CD14-positive monocyte (primary cell): ENCODE results near the gene FDX2. TPM values are rescaled to one million over a fixed set of nuclear protein-coding genes. Genes with fewer than 3 reads are reported as not detected.
A peak's percentile ranks its signal among the peaks of the same experiment; 100 is the strongest.

ENCODE experiments used
- DNase-seq, 3 donors: peaks; one replicate each; pipeline ENCODE4 v3.0.0-alpha.2; 2011 to 2022
- H2AFZ ChIP-seq: 2 replicates; pipeline ENCODE4 v1.6.0; 2012; ENCODE audit warnings: mild to moderate bottlenecking, low read depth, low read length, inconsistent platforms; ENCODE audit not compliant: insufficient read depth, poor library complexity, severe bottlenecking
- H3K27ac ChIP-seq, 2 donors: 1 replicate in 1 of 2; 2 replicates in 1 of 2; pipeline ENCODE4 v1.5.1; 2012 to 2013; ENCODE audit warnings: low read length in 2 of 2, control low read depth in 1 of 2, inconsistent platforms in 1 of 2, low read depth in 1 of 2, mild to moderate bottlenecking in 1 of 2
- H3K27me3 ChIP-seq, 2 donors: one replicate each; pipeline versions ENCODE4 v1.6.0 to v1.6.1; 2011 to 2013; ENCODE audit warnings: low read length in 2 of 2; ENCODE audit not compliant: control insufficient read depth in 2 of 2, insufficient read depth in 2 of 2
- H3K36me3 ChIP-seq, 2 donors: replicated peaks in 1 of 2; 1 replicate in 1 of 2; 2 replicates in 1 of 2; pipeline versions ENCODE4 v1.5.1 to v1.6.1; 2012 to 2013; ENCODE audit warnings: low read length in 2 of 2, control low read depth in 1 of 2, inconsistent platforms in 1 of 2, mild to moderate bottlenecking in 1 of 2; ENCODE audit not compliant: insufficient read depth in 2 of 2, control insufficient read depth in 1 of 2
- H3K4me1 ChIP-seq, 2 donors: 1 replicate in 1 of 2; 2 replicates in 1 of 2; pipeline versions ENCODE4 v1.5.1 to v1.6.1; 2012 to 2013; ENCODE audit warnings: low read length in 2 of 2, control low read depth in 1 of 2, inconsistent platforms in 1 of 2, mild to moderate bottlenecking in 1 of 2, moderate library complexity in 1 of 2; ENCODE audit not compliant: insufficient read depth in 2 of 2, control insufficient read depth in 1 of 2
- H3K4me2 ChIP-seq: replicated peaks from 2 replicates; pipeline ENCODE3; 2012; ENCODE audit warnings: low read length, moderate library complexity, mild to moderate bottlenecking; ENCODE audit not compliant: poor library complexity, severe bottlenecking; ENCODE audit errors: extremely low read depth
- H3K4me3 ChIP-seq, 3 experiments: fragments of 200-600 bp in 1 of 3; sonication (generic) in 1 of 3; replicated peaks in 1 of 3; 1 replicate in 2 of 3; 2 replicates in 1 of 3; pipeline ENCODE4 v1.5.1; 2011 to 2013; ENCODE audit warnings: low read length in 3 of 3, mild to moderate bottlenecking in 3 of 3, control low read depth in 2 of 3, low read depth in 2 of 3, inconsistent platforms in 1 of 3, moderate library complexity in 1 of 3
- H3K79me2 ChIP-seq: 2 replicates; pipeline ENCODE4 v1.6.0; 2012; ENCODE audit warnings: mild to moderate bottlenecking, control low read depth, inconsistent platforms, low read length, moderate library complexity; ENCODE audit not compliant: insufficient read depth
- H3K9ac ChIP-seq: 2 replicates; pipeline ENCODE4 v1.6.0; 2017; ENCODE audit warnings: low read length, mild to moderate bottlenecking; ENCODE audit not compliant: insufficient read depth, poor library complexity, severe bottlenecking
- H3K9me3 ChIP-seq, 2 donors: replicated peaks in 1 of 2; 1 replicate in 1 of 2; 2 replicates in 1 of 2; pipeline versions ENCODE4 v1.5.1 to v1.6.1; 2012 to 2013; ENCODE audit warnings: low read length in 2 of 2, control low read depth in 1 of 2; ENCODE audit not compliant: control insufficient read depth in 1 of 2, insufficient read depth in 1 of 2
- H4K20me1 ChIP-seq: 2 replicates; pipeline ENCODE4 v1.6.0; 2012; ENCODE audit warnings: mild to moderate bottlenecking, low read length, control low read depth, moderate library complexity; ENCODE audit not compliant: insufficient read depth
- H3K27ac Mint-ChIP-seq, 7 donors: one replicate each; pipeline ENCODE4 v1.8.0; 2020; ENCODE audit warnings: mild to moderate bottlenecking in 7 of 7, mixed read lengths in 7 of 7, moderate library complexity in 6 of 7, inconsistent platforms in 2 of 7
- H3K27me3 Mint-ChIP-seq, 3 donors: one replicate each; pipeline ENCODE4 v1.8.0; 2021 to 2022; ENCODE audit warnings: low read depth in 3 of 3, mild to moderate bottlenecking in 3 of 3, mixed read lengths in 3 of 3, moderate library complexity in 3 of 3, inconsistent platforms in 1 of 3
- H3K36me3 Mint-ChIP-seq, 2 donors: one replicate each; pipeline ENCODE4 v1.8.0; 2020; ENCODE audit warnings: mixed read lengths in 2 of 2, inconsistent platforms in 1 of 2, mild to moderate bottlenecking in 1 of 2
- H3K4me1 Mint-ChIP-seq: one replicate; pipeline ENCODE4 v1.8.0; 2020; ENCODE audit warnings: mild to moderate bottlenecking, mixed read lengths
- H3K4me3 Mint-ChIP-seq, 2 donors: one replicate each; pipeline ENCODE4 v1.8.0; 2020; ENCODE audit warnings: mild to moderate bottlenecking in 2 of 2, mixed read lengths in 2 of 2, moderate library complexity in 1 of 2
- H3K9me3 Mint-ChIP-seq, 7 donors: one replicate each; pipeline ENCODE4 v1.8.0; 2020 to 2022; ENCODE audit warnings: mixed read lengths in 7 of 7, mild to moderate bottlenecking in 6 of 7, moderate library complexity in 6 of 7, inconsistent platforms in 2 of 7
- WGBS: methylation state at CpG from one replicate; pipeline ENCODE4 v1.1.5; 2013; ENCODE audit warnings: missing lambda C conversion rate; ENCODE audit not compliant: insufficient coverage; 5-methylcytosine and 5-hydroxymethylcytosine counted together
- intact Hi-C, 2 donors: fragments of 100-400 bp; cut with micrococcal nuclease; formaldehyde crosslinking; loops; one replicate each; pipeline versions ENCODE4 v1.15.0 to v1.15.1; 2023
- polyA plus RNA-seq, 3 donors: library from polyadenylated mRNA; depleted of rRNA in 1 of 3; unstranded in 2 of 3; stranded (reverse) in 1 of 3; fragments of 300-500 nt in 2 of 3; fragments of >200 nt in 1 of 3; fragmentation: Illumina TruSeq in 2 of 3; gene quantifications; 1 replicate in 2 of 3; 2 replicates in 1 of 3; pipeline ENCODE4 v1.2.3, GENCODE V29; 2012 to 2021
- TF ChIP-seq, protein P1 (sequence below): fragments of 200-600 bp; IDR thresholded peaks from one replicate; pipeline ENCODE4 v1.8.0; 2022; ENCODE audit warnings: antibody characterized with exemption, mild to moderate bottlenecking

The FDX2 gene
- polyA plus RNA-seq, 3 donors: 5.5 to 6.8 (median 6.7) TPM

- H3K4me1 Mint-ChIP-seq: peaks cover 28% of the 10 kb centered on the region
- 35% methylated on average over 6 of the region's 6 CpGs for WGBS
- Histone ChIP-seq H3K9me3 (no peaks in the 10 kb centered on the region), H3K27ac (no peak overlapping the region), H3K4me2 (no peak overlapping the region), H3K27me3 (no peaks in the 10 kb centered on the region), H3K36me3 (no peaks in the 10 kb centered on the region), H3K9ac (no peak overlapping the region), H4K20me1 (peaks cover 21% of the 10 kb centered on the region), H2AFZ (peak overlapping the region; percentile 63), H3K4me3 (no peak overlapping the region), H3K79me2 (peaks cover 22% of the 10 kb centered on the region), H3K4me1 (peaks cover 36 to 39% of the 10 kb centered on the region in 2 donors)
- H3K9me3 Mint-ChIP-seq: peaks cover 0 to 3% (median 0%) of the 10 kb centered on the region in 7 donors
- intact Hi-C loops: no loop called here
- DNase-seq: no peak
- H3K36me3 Mint-ChIP-seq: peaks cover 5 to 14% of the 10 kb centered on the region in 2 donors
- peak overlapping the region in 1 of 2 donors; percentile 21 for H3K4me3 Mint-ChIP-seq
- peaks cover 3 to 7% (median 3%) of the 10 kb centered on the region in 3 donors for H3K27me3 Mint-ChIP-seq
- H3K27ac Mint-ChIP-seq: peak overlapping the region in 4 of 7 donors; percentile 35 to 70 (median 62)
- TF ChIP-seq, protein P1, sequence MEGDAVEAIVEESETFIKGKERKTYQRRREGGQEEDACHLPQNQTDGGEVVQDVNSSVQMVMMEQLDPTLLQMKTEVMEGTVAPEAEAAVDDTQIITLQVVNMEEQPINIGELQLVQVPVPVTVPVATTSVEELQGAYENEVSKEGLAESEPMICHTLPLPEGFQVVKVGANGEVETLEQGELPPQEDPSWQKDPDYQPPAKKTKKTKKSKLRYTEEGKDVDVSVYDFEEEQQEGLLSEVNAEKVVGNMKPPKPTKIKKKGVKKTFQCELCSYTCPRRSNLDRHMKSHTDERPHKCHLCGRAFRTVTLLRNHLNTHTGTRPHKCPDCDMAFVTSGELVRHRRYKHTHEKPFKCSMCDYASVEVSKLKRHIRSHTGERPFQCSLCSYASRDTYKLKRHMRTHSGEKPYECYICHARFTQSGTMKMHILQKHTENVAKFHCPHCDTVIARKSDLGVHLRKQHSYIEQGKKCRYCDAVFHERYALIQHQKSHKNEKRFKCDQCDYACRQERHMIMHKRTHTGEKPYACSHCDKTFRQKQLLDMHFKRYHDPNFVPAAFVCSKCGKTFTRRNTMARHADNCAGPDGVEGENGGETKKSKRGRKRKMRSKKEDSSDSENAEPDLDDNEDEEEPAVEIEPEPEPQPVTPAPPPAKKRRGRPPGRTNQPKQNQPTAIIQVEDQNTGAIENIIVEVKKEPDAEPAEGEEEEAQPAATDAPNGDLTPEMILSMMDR: no peak
These were observed 47.7 kb downstream of the FDX2 start for GRCh38 chr19:10268071-10268470.

GRCh38 chr19:10266706-10267105 is 49.1 kb downstream of the FDX2 start:
- peaks cover 1% of the 10 kb centered on the region in 2 donors for H3K36me3 Mint-ChIP-seq
- Histone ChIP-seq H3K27ac (no peak overlapping the region), H3K4me3 (no peak overlapping the region), H3K27me3 (no peaks in the 10 kb centered on the region), H3K4me2 (no peak overlapping the region), H2AFZ (no peak overlapping the region), H3K4me1 (peaks cover 22 to 26% of the 10 kb centered on the region in 2 donors), H3K36me3 (no peaks in the 10 kb centered on the region), H3K9me3 (no peaks in the 10 kb centered on the region), H4K20me1 (peaks cover 7% of the 10 kb centered on the region), H3K9ac (no peak overlapping the region), H3K79me2 (peaks cover 8% of the 10 kb centered on the region)
- peaks cover 0 to 3% (median 0%) of the 10 kb centered on the region in 7 donors for H3K9me3 Mint-ChIP-seq
- DNase-seq: no peak
- intact Hi-C loops: no loop called here
- TF ChIP-seq, protein P1: no peak
- H3K4me3 Mint-ChIP-seq: no peak overlapping the region
- 85% methylated on average over 3 of the region's 7 CpGs for WGBS
- H3K27me3 Mint-ChIP-seq: peaks cover 3 to 12% (median 3%) of the 10 kb centered on the region in 3 donors
- H3K4me1 Mint-ChIP-seq: peaks cover 16% of the 10 kb centered on the region
- no peak overlapping the region for H3K27ac Mint-ChIP-seq
